Retinal pigment epithelial cell (primary cell): ENCODE data around the gene PLEKHA4.
"Not testable (repeated sequence)": the region's sequence is repeated elsewhere in the genome, so short reads cannot be mapped to it uniquely, and the experiment has no call there.

Source experiments
- DNase-seq: peaks from one replicate; pipeline ENCODE4 v3.0.0-alpha.2; 2010; ENCODE audit warnings: low read depth
- H3K4me3 ChIP-seq: 2 replicates; pipeline ENCODE4 v1.5.1; 2011; ENCODE audit warnings: mild to moderate bottlenecking, low read length, control low read depth, moderate library complexity
- TF ChIP-seq, protein P1 (sequence below): conservative IDR thresholded peaks from 2 replicates; pipeline ENCODE4 v1.5.1; 2011; ENCODE audit warnings: low read depth, low read length, control low read depth, inconsistent platforms

PLEKHA4 gene

DNA sequence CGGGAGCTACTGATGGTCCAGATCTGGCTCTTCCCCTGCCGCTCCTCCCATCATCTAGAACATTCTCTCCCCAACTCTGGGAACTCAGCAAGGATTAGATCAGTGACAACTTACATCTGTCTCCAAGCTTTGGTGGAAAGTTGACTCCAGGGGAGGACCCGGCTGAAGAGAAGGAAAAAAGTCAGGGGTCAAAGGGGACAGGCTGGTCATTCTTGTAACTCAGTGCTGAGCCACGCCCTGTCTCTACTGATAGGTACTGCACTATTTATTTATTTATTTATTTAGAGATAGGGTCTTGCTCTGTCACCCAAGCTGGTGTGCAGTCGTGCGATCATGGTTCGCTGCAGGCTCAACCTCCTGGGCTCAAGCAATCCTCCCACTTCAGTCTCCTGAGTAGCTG lies 14.3 kb downstream of the PLEKHA4 start:
- DNase-seq: no peak
- TF ChIP-seq, protein P1, sequence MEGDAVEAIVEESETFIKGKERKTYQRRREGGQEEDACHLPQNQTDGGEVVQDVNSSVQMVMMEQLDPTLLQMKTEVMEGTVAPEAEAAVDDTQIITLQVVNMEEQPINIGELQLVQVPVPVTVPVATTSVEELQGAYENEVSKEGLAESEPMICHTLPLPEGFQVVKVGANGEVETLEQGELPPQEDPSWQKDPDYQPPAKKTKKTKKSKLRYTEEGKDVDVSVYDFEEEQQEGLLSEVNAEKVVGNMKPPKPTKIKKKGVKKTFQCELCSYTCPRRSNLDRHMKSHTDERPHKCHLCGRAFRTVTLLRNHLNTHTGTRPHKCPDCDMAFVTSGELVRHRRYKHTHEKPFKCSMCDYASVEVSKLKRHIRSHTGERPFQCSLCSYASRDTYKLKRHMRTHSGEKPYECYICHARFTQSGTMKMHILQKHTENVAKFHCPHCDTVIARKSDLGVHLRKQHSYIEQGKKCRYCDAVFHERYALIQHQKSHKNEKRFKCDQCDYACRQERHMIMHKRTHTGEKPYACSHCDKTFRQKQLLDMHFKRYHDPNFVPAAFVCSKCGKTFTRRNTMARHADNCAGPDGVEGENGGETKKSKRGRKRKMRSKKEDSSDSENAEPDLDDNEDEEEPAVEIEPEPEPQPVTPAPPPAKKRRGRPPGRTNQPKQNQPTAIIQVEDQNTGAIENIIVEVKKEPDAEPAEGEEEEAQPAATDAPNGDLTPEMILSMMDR: no peak
- H3K4me3 ChIP-seq: no peak overlapping the region

DNA sequence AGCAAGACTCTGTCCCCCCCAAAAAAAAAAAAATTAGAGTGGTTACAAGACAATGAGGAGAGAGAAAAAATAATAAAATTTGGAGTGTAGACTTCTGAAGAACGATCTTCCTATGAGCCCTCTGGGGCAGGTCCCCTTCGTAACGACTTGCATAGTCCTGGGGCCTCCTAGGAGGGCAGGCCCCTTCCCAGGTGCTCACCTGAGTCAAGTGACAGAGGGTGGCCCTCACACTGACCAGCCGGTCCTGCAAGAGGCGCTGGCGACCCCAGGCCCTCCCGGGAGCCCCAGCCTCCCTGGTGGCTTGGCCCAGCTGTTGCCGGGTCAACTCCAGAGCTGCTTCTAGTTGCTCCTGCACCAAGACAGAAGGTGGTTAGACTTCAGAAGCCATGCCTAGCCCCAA lies 14.9 kb downstream of the PLEKHA4 start:
- TF ChIP-seq, protein P1: no peak
- no peak for DNase-seq
- no peak overlapping the region for H3K4me3 ChIP-seq

DNA sequence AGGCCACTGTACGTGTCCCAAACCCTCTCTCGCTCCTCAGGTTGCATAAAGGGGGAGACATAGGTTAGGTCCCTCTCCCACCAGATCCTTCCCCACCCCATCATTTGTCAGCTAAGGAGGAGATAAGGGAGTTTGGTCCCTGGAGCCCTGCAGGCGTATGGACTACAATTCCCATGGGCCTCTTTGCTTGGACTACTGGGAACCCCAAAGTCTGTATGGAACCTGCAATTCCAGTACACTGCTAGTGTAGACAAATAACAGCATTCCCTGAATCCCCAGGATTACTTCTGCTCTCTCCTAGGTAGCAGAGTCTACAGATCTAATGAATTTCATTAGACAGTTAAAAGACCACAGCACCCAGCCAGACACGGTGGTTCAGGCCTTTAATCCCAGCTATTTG lies 16.1 kb downstream of the PLEKHA4 start:
- TF ChIP-seq, protein P1: no peak
- no peak for DNase-seq
- H3K4me3 ChIP-seq: no peak overlapping the region

DNA sequence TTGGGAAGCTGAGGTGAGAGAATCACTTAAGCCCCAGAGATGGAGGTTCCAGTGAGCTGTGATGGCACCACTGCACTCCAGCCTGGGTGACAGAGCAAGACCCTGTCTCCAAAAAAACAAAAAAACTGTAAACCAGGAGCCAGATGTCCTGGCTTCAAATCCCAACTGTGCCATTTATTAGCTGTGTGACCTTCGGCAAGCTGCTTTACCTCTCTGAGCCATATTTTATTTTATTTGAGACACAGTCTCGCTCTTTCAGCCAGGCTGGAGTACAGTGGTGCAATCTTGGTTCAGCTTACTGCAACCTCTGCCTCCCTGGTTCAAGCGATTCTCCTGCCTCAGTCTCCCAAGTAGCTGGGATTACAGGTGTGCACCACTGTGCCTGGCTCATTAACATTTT lies 21.8 kb downstream of the PLEKHA4 start:
- DNase-seq: not testable (repeated sequence)

DNA sequence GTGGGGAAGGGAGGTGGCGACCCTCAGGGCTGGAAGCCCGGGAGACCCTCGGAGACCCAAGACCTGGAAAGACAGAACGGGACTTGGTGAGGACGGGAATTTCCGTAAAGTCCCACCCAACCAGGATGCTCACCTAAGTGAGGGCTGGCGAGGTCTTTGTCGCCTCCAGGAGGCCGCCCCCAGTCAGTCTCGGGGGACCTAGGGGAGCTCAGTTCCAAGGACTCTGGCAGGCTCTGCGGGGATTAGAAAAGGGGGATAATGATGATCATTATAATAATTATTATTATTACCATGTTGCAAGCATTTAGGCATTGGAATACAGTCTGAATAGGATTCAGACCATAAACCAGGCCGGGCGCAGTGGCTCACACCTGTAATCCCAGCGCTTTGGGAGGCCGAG lies 23.0 kb downstream of the PLEKHA4 start:
- TF ChIP-seq, protein P1: no peak
- no peak overlapping the region for H3K4me3 ChIP-seq
- DNase-seq: no peak

More for the DNA sequence above, 21.8 kb downstream of the PLEKHA4 start:
- not testable (repeated sequence) for H3K4me3 ChIP-seq

DNA sequence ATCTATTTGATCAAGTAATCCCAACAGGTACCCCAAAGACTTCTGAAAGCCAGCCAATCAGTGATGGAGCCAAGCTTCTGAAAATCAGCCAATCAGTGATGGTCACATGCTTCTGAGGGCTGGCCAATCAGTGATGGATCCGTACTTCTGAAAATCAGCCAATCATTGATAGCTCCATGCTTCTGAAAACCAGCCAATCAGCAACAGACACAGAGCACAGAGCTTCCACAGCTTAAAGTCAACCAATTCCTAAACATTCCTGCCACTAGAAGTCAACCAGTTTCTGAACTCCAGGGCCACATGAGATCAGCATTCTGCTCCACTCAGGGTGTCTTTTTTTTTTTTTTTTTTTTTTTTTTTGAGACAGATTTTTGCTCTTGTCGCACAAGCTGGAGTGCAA lies 23.9 kb downstream of the PLEKHA4 start:
- TF ChIP-seq, protein P1: no peak
- no peak for DNase-seq
- H3K4me3 ChIP-seq: no peak overlapping the region

DNA sequence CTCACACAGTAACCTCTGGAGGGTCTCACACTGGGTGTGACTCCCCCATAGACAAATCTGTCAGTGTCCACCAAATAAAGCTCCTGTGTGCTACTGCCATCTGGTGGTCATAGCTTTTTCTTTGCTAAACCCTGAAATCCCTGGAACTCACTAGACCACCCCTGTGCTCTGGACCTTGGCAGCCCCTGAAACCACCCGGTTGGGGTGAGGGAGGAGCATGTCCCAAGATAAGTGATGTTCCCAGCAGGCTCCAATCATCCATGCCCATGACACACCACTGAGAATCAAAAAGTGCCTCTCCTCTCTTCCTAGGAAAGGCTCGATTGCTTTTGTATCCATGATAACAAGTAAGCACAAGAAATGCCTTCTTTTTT lies 25.6 kb downstream of the PLEKHA4 start:
- no peak for DNase-seq
- no peak overlapping the region for H3K4me3 ChIP-seq
- TF ChIP-seq, protein P1: peak; percentile 84

DNA sequence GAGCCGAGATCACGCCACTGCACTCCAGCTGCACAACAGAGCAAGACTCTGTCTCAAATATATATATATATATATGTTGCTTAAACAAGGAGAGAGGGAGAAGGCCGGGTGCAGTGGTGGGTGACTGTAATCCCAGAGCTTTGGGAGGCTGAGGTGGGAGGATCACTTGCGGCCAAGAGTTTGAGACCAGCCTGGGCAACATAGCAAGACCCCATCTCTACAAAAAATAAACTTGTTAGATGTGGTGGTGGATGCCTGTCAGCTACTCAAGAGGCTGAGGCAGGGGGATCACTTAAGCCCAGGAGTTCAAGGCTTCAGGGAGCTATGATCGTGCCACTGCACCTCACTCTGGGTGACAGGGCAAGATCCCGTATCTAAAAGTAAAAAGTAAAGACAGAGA lies 26.8 kb downstream of the PLEKHA4 start:
- TF ChIP-seq, protein P1: no peak
- no peak overlapping the region for H3K4me3 ChIP-seq
- DNase-seq: no peak
